HG03520 (cell line): ENCODE results near the gene SLC44A4.
A peak's percentile ranks its signal among the peaks of the same experiment; 100 is the strongest.
"Not testable (repeated sequence)": the region's sequence is repeated elsewhere in the genome, so short reads cannot be mapped to it uniquely, and the experiment has no call there.

Source experiments
- ATAC-seq: cut with Tn5 transposase; IDR thresholded peaks from one replicate; pipeline ENCODE4 v1.9.1; 2021; ENCODE audit warnings: mild to moderate bottlenecking, moderate library complexity; ENCODE audit not compliant: unreplicated experiment

SLC44A4 gene

GRCh38 chr6:31831350-31832215 is 47.2 kb downstream of the SLC44A4 start:
- ATAC-seq, result no peak

GRCh38 chr6:31830886-31831335 is 47.9 kb downstream of the SLC44A4 start:
- ATAC-seq, result no peak

- no peak for ATAC-seq
These were observed 49.0 kb downstream of the SLC44A4 start for GRCh38 chr6:31829633-31830283.

GRCh38 chr6:31827286-31828079 is 51.3 kb downstream of the SLC44A4 start, which contains the start of gene HSPA1B:
HSPA1B (plus strand) TSS chr6:31827738; CDS start chr6:31827951, 213 bp downstream.
- peak; percentile 60 for ATAC-seq

GRCh38 chr6:31826793-31827285 is 52.0 kb downstream of the SLC44A4 start:
- ATAC-seq, result no peak

- no peak for ATAC-seq
These were observed 53.2 kb downstream of the SLC44A4 start for GRCh38 chr6:31825553-31825952.

GRCh38 chr6:31823592-31824196 is 55.1 kb downstream of the SLC44A4 start:
- not testable (repeated sequence) for ATAC-seq

- ATAC-seq, result no peak
These were observed 56.6 kb downstream of the SLC44A4 start for GRCh38 chr6:31822036-31822821.

- no peak for ATAC-seq
These were observed 57.3 kb downstream of the SLC44A4 start for GRCh38 chr6:31821301-31822035.

- not testable (repeated sequence) for ATAC-seq
These were observed 58.4 kb downstream of the SLC44A4 start for GRCh38 chr6:31820399-31820798.

- ATAC-seq, result no peak
These were observed 58.9 kb downstream of the SLC44A4 start for GRCh38 chr6:31819871-31820299.

GRCh38 chr6:31817929-31818511 is 60.8 kb downstream of the SLC44A4 start:
- ATAC-seq, result not testable (repeated sequence)

GRCh38 chr6:31817133-31817928 is 61.5 kb downstream of the SLC44A4 start:
- not testable (repeated sequence) for ATAC-seq

- ATAC-seq, result no peak
These were observed 63.6 kb downstream of the SLC44A4 start, which contains the start of the genes HSPA1A and HSPA1L for GRCh38 chr6:31815025-31815838. HSPA1A (plus strand) TSS chr6:31815543; CDS start chr6:31815757, 214 bp downstream. HSPA1L (minus strand) TSS chr6:31815283; CDS start chr6:31811972, 3,311 bp downstream.

GRCh38 chr6:31814677-31815024 is 64.1 kb downstream of the SLC44A4 start:
- no peak for ATAC-seq

GRCh38 chr6:31813465-31813849 is 65.3 kb downstream of the SLC44A4 start:
- ATAC-seq, result no peak
